HG03342 (cell line): ENCODE measurements around the gene MOV10L1.
"Not testable (repeated sequence)": the region's sequence is repeated elsewhere in the genome, so short reads cannot be mapped to it uniquely, and the experiment has no call there.

Source experiments
- ATAC-seq: cut with Tn5 transposase; IDR thresholded peaks from one replicate; pipeline ENCODE4 v1.9.1; 2021; ENCODE audit warnings: mild to moderate bottlenecking, moderate library complexity; ENCODE audit not compliant: unreplicated experiment

The MOV10L1 gene

GRCh38 chr22:50076646-50077535 lies 12.9 kb upstream of the MOV10L1 start:
- no peak for ATAC-seq

- no peak for ATAC-seq
These were observed 11.6 kb upstream of the MOV10L1 start for GRCh38 chr22:50078246-50078645.

- no peak for ATAC-seq
These were observed 11.0 kb upstream of the MOV10L1 start for GRCh38 chr22:50078761-50079160.

- no peak for ATAC-seq
These were observed 9.7 kb upstream of the MOV10L1 start for GRCh38 chr22:50080077-50080465.

- no peak for ATAC-seq
These were observed 8.2 kb upstream of the MOV10L1 start for GRCh38 chr22:50081426-50082196.

GRCh38 chr22:50082197-50082715 lies 7.5 kb upstream of the MOV10L1 start:
- ATAC-seq, result no peak

- ATAC-seq, result no peak
These were observed 6.8 kb upstream of the MOV10L1 start for GRCh38 chr22:50082961-50083461.

GRCh38 chr22:50083462-50084079 lies 6.2 kb upstream of the MOV10L1 start:
- no peak for ATAC-seq

- no peak for ATAC-seq
These were observed 5.7 kb upstream of the MOV10L1 start for GRCh38 chr22:50084080-50084477.

GRCh38 chr22:50084614-50085021 lies 5.2 kb upstream of the MOV10L1 start:
- no peak for ATAC-seq

GRCh38 chr22:50085211-50085972 lies 4.4 kb upstream of the MOV10L1 start, which contains the start of gene MLC1:
MLC1 (minus strand) TSS chr22:50085426; CDS start chr22:50084902, 524 bp downstream.
- no peak for ATAC-seq

GRCh38 chr22:50086526-50086925 lies 3.3 kb upstream of the MOV10L1 start:
- ATAC-seq, result no peak

- not testable (repeated sequence) for ATAC-seq
These were observed 2.8 kb upstream of the MOV10L1 start for GRCh38 chr22:50086975-50087374.

- no peak for ATAC-seq
These were observed 2.2 kb upstream of the MOV10L1 start for GRCh38 chr22:50087646-50088045.

- no peak for ATAC-seq
These were observed 1.7 kb upstream of the MOV10L1 start for GRCh38 chr22:50088096-50088495.

GRCh38 chr22:50089231-50089630 lies 575 bp upstream of the MOV10L1 start:
- no peak for ATAC-seq

GRCh38 chr22:50090412-50090714 lies 557 bp downstream of the MOV10L1 start:
- no peak for ATAC-seq

GRCh38 chr22:50091092-50091768 lies 1.4 kb downstream of the MOV10L1 start:
- no peak for ATAC-seq

GRCh38 chr22:50092342-50092741 lies 2.5 kb downstream of the MOV10L1 start:
- ATAC-seq, result no peak

- ATAC-seq, result no peak
These were observed 8.2 kb downstream of the MOV10L1 start for GRCh38 chr22:50098052-50098451.
